Activated CD8-positive, alpha-beta T cell treated with anti-CD3 and anti-CD28 coated beads, Interleukin-2, amount 10 ng/mL, durations not matched to agents 7 days and 5 days (primary cell): ENCODE data around the gene TRAPPC2L. TPM values are rescaled to one million over a fixed set of nuclear protein-coding genes. Genes with fewer than 3 reads are reported as not detected.
"Not testable (repeated sequence)": the region's sequence is repeated elsewhere in the genome, so short reads cannot be mapped to it uniquely, and the experiment has no call there.

Source experiments
- ATAC-seq: fragments of 150-1000 bp; cut with Tn5 transposase; one replicate; pipeline ENCODE4 v1.10.0; 2021; ENCODE audit warnings: moderate library complexity
- CTCF ChIA-PET: fragments of 350-600 bp; sonication (Branson Sonifier 250); formaldehyde crosslinking; loops from one replicate; lab custom pipeline; 2021; ENCODE audit warnings: antibody characterized with exemption; lab: Charles Lee
- POLR2A ChIA-PET: fragments of 350-600 bp; sonication (Branson Sonifier 250); formaldehyde crosslinking; loops from one replicate; lab custom pipeline; 2021; ENCODE audit warnings: antibody characterized with exemption; lab: Charles Lee
- DNase-seq: peaks from one replicate; pipeline ENCODE4 v3.0.0-alpha.2; 2020
- H3K27ac Mint-ChIP-seq: one replicate; pipeline ENCODE4 v1.8.0; 2021; ENCODE audit warnings: mild to moderate bottlenecking, mixed read lengths
- H3K27me3 Mint-ChIP-seq: one replicate; pipeline ENCODE4 v1.8.0; 2021; ENCODE audit warnings: low read depth, mixed read lengths
- H3K36me3 Mint-ChIP-seq: one replicate; pipeline ENCODE4 v1.8.0; 2021; ENCODE audit warnings: low read depth, mixed read lengths
- H3K4me1 Mint-ChIP-seq: one replicate; pipeline ENCODE4 v1.8.0; 2021; ENCODE audit warnings: low read depth, mixed read lengths
- H3K4me3 Mint-ChIP-seq: one replicate; pipeline ENCODE4 v1.8.0; 2021; ENCODE audit warnings: mild to moderate bottlenecking, mixed read lengths
- H3K9me3 Mint-ChIP-seq: one replicate; pipeline ENCODE4 v1.8.0; 2022; ENCODE audit warnings: mixed read lengths; ENCODE audit not compliant: insufficient read depth
- total RNA-seq, 2 experiments: library from RNA; stranded (reverse); gene quantifications; one replicate each; pipeline ENCODE4 v1.2.3, GENCODE V29; 2021

TRAPPC2L gene
- total RNA-seq, 2 experiments from 2014 or later: 61.2 to 65.3 TPM

DNA sequence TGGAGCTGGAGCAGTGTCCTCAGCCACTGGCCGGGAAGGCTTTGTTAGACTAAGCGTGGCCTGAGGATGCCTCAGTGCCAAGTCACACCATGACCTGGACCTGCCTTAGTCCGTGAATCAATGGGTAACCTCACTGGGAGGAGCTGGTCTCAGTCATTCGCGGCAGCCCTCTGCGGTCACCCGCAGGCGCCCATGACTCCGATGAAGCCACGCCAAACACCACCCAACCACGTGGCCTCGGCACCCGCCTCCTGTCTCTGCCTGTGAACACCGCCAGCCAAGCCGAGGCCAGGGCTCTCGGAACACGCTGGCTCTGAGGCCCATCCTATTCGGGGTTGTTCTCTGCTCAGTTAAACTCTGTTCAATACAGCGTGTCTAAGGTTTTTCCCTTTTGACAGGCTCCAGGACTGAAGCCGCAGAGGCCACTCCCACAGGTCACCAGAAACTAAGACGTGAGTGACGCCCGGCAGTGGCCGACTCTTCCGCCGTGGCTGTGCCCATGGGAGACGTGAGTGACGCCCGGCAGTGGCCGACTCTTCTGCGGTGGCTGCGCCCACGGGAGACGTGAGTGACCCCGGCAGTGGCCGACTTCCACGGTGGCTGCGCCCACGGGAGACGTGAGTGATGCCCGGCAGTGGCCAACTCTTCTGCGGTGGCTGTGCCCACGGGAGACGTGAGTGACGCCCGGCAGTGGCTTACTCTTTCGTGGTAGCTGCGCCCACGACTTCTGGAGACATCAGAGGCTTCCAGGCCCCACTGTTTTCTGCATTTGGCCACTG is 26.4 kb downstream of the TRAPPC2L start:
- Mint-ChIP-seq H3K27me3 (no peaks in the 10 kb centered on the region), H3K36me3 (no peaks in the 10 kb centered on the region), H3K9me3 (no peaks in the 10 kb centered on the region), H3K4me1 (peaks cover 5% of the 10 kb centered on the region), H3K4me3 (no peak overlapping the region), H3K27ac (no peak overlapping the region)
- no peak for DNase-seq
- ChIA-PET POLR2A (no interaction called here), CTCF (no interaction called here)
- ATAC-seq: no peak

DNA sequence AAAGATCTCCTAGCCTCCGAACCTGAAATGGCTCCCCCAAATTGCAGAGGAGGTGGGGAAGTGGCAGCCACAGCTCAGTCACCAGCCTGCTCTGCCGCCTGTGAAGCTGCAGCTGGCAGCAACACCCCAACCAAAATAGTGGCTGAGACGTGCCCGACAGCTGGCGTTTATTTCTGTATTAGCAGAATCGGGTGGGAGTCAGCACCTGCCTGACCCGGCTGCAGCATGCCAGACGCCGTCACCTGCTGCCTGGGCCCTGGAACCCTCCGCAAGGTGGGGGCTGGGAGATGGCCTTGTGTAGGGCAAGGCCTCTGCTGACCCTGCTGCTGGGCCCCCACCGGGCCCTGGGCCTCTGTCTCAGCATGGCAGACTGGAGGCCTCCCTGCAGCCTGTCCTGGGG is 27.0 kb downstream of the TRAPPC2L start:
- Mint-ChIP-seq H3K4me3 (no peak overlapping the region), H3K36me3 (no peaks in the 10 kb centered on the region), H3K27me3 (no peaks in the 10 kb centered on the region), H3K9me3 (no peaks in the 10 kb centered on the region), H3K27ac (no peak overlapping the region), H3K4me1 (peaks cover 5% of the 10 kb centered on the region)
- ATAC-seq (no peak), DNase-seq (no peak)
- ChIA-PET POLR2A (no interaction called here), CTCF (no interaction called here)

DNA sequence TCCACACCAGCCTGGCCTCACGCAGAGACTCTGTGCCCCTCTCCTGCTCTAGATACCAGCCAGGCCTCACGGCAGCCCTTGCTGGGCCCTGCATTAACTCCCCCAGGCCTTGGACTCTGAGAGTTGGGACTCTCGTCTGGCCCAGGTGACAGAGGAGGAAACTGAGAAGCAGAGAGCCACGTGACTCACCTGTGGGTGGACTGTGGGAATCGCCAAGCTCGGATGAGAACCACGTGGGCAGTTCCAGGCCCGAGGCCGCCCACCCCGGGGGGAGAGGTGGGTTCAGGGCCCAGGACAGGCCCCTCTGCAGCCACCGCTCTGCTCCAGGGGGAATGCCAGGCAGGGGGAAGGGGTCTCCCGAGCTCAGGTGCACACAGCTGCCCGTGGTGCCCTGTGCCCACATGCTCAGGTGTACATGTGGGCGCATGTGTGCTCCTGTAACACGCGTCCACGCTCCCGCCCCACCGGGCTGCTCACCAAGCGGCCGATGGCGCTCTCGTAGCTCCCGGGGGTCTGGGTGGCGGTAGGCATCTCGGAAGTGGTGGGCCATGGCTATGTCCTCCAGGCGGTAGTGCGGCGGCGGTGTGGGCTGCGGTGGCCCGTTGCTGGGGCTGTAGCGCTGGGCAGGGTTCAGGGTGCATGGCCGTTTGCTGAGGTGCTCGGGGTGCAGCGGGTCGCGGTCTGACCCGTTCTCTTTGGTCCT is 27.8 kb downstream of the TRAPPC2L start:
- ATAC-seq: no peak
- CTCF ChIA-PET: no interaction called here
- no peak overlapping the region for H3K4me3 Mint-ChIP-seq

DNA sequence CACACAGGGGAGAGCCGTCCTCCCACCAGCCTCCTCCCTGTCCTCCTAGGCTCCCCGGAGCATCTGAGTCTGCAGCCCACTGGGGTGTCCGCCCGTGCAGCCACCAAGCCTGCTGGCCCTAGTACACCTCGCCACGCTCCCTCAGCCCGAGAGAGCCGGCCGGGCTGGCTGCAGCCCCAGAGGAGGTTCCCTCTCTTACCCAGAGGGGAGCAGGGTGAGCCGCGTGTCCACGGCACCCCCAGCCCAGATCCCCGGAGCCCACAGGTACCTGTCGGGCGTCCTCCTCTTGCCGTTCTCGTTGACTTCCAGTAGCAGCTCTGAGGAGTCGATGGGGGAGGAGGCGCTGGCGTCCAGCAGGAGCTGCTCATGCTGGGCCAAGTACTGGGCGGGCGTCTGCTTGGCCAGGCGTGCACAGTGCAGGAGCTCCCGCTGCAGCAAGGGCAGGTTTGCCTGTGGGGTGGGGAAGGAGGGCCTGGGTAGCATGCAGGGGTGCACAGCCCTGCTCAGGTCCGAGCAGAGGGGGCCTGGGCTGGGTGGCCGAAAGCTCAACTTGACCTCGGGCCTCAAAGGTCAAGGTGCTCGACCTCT is 28.9 kb downstream of the TRAPPC2L start:
- H3K4me3 Mint-ChIP-seq: no peak overlapping the region
- peaks cover 5% of the 10 kb centered on the region for H3K4me1 Mint-ChIP-seq
- H3K9me3 Mint-ChIP-seq: no peaks in the 10 kb centered on the region
- ChIA-PET POLR2A (no interaction called here), CTCF (interaction anchor here (0.6 kb wide), 1 partner anchor 728 kb away, joined by 3 read pairs; no protein-coding TSS in a partner anchor)
- H3K36me3 Mint-ChIP-seq: no peaks in the 10 kb centered on the region
- no peak for ATAC-seq
- no peak overlapping the region for H3K27ac Mint-ChIP-seq
- H3K27me3 Mint-ChIP-seq: no peaks in the 10 kb centered on the region
- DNase-seq: no peak

More for the DNA sequence above, 27.8 kb downstream of the TRAPPC2L start:
- Mint-ChIP-seq H3K27ac (no peak overlapping the region), H3K4me1 (peaks cover 5% of the 10 kb centered on the region), H3K36me3 (no peaks in the 10 kb centered on the region), H3K27me3 (no peaks in the 10 kb centered on the region), H3K9me3 (no peaks in the 10 kb centered on the region)
- no peak for DNase-seq
- POLR2A ChIA-PET: no interaction called here

DNA sequence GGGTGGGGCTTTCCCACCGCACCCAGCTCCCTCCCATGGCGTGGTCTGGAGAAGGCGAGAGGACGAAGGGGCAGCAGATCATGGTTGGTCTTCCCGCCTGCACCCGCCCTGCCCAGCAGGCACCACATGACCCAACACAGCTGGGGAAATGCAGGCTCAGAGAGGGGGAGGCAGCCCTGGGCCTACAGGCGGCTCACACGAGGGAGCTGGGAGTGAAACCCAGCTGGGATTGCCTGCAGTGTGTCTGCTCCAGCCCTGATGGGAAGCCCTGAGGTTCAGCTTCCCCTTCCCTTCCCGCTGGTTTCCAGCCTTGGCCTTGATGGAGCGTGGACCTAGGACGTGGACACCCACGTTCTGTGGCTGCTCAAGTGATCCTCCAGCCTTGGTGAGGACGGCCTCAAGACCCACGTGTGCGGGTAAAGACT is 29.5 kb downstream of the TRAPPC2L start:
- DNase-seq: no peak
- ChIA-PET POLR2A (no interaction called here), CTCF (interaction anchor here (0.6 kb wide), 1 partner anchor 728 kb away, joined by 3 read pairs; no protein-coding TSS in a partner anchor)
- Mint-ChIP-seq H3K9me3 (no peaks in the 10 kb centered on the region), H3K36me3 (no peaks in the 10 kb centered on the region), H3K4me1 (peaks cover 5% of the 10 kb centered on the region), H3K27ac (no peak overlapping the region), H3K4me3 (no peak overlapping the region), H3K27me3 (no peaks in the 10 kb centered on the region)
- no peak for ATAC-seq

DNA sequence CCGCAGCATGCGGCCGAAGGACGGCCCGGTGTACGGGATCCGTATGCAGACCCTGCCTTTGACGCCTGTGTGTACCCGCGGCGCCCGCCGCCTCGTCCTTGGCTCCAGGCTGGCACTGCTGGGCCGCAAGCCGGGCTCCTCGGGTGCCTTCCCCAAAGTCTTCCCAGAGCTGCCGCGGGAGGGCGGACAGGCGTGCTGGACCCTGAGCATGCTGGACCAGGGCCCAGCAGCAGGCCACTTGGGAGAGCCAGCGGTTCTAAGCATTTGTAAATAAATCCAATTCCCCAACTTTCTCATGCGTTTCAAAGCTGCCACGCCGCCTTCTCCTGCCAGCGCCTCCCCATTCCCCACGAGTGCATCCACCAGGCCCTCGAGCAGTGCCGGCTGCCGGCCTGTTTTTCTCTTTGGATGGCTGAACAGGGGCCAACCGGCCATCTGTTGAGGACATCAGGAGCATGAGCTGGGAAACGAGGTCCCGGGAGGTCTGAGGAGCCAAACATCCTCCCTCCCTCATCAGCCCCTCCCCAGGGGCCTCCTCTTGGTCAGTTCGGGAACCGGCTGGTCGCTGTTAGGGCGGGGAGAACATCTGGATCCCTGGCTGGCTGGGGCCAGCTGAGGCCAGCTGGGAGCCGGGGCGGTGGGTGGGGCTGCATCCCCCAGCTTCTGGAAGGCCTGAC is 30.1 kb downstream of the TRAPPC2L start:
- CTCF ChIA-PET: no interaction called here
- no peak overlapping the region for H3K27ac Mint-ChIP-seq
- POLR2A ChIA-PET: no interaction called here

DNA sequence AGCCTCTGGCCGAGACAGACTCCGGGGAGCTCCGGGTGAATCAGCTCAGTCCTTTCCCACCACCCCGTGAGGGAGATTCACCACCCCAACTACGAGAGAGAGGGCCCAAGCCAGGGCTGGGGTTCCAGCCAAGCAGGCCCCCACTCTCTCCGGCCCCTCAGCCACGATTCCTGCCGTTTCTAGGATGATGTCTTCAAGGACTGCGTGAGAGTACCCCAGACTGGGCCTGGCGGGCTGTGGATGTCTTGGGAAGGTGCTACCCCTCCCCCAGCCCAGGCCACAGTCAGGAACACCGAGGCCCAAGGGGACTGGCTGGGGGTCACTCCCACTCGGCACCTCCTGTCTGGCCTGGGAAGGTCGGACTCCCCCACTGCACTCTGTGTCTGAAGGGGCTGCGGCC is 31.1 kb downstream of the TRAPPC2L start:
- CTCF ChIA-PET: no interaction called here
- Mint-ChIP-seq H3K9me3 (no peaks in the 10 kb centered on the region), H3K4me3 (no peak overlapping the region), H3K36me3 (no peaks in the 10 kb centered on the region), H3K27ac (no peak overlapping the region), H3K4me1 (no peaks in the 10 kb centered on the region), H3K27me3 (no peaks in the 10 kb centered on the region)
- DNase-seq (no peak), ATAC-seq (no peak)
- POLR2A ChIA-PET: no interaction called here

More for the DNA sequence above, 30.1 kb downstream of the TRAPPC2L start:
- H3K4me1 Mint-ChIP-seq: peaks cover 5% of the 10 kb centered on the region
- ATAC-seq: no peak
- H3K9me3 Mint-ChIP-seq: no peaks in the 10 kb centered on the region
- H3K27me3 Mint-ChIP-seq: no peaks in the 10 kb centered on the region
- no peak overlapping the region for H3K4me3 Mint-ChIP-seq
- no peak for DNase-seq
- no peaks in the 10 kb centered on the region for H3K36me3 Mint-ChIP-seq

DNA sequence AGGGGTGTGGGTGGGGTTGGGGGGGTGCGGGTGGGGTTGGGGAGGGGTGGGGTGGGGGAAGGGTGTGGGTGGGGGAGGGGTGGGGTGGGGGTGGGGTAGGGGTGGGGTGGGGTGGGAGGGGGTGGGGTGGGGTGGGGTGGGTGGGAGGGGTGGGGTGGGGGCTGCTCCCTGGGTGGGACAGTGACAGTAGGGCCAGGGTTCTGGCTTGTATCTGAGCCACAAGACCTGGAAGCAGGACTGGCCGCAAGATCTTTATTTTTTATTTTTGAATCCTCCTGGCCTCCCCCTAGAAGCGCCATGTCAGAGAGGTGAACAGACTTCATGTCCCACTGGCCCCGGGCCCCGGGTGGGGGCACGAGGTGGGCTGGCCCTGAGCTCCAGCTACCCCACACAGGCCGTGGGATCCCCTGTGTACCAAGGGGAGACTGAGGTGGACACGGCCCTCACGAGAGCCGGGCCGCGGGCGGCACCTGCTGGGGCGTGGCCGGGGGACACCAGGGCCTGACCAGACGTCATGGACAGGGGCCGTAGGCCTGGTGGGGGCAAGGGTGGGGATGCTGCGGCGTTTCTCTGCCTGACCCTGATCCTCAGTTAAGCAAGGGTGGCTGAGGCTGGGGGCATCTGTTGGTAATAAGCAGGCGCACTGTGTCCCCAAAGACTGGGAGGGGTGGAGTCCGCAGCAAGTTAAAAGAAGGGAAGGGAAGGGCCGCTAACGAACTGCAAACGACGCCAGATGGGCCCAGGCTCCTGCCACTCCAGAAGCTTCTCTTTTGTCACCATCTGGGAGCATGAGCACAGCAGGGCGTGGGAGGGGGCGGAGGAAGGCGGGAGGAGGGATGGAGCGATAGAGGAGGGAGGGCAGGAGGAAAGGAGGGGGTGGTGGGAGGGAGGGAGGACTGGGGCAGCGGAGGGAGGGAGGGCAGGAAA is 31.8 kb downstream of the TRAPPC2L start:
- ChIA-PET CTCF (no interaction called here), POLR2A (no interaction called here)
- no peak overlapping the region for H3K4me3 Mint-ChIP-seq
- no peaks in the 10 kb centered on the region for H3K9me3 Mint-ChIP-seq
- DNase-seq (no peak), ATAC-seq (peak; percentile 14)
- no peaks in the 10 kb centered on the region for H3K4me1 Mint-ChIP-seq
- H3K36me3 Mint-ChIP-seq: no peaks in the 10 kb centered on the region
- no peak overlapping the region for H3K27ac Mint-ChIP-seq
- no peaks in the 10 kb centered on the region for H3K27me3 Mint-ChIP-seq

DNA sequence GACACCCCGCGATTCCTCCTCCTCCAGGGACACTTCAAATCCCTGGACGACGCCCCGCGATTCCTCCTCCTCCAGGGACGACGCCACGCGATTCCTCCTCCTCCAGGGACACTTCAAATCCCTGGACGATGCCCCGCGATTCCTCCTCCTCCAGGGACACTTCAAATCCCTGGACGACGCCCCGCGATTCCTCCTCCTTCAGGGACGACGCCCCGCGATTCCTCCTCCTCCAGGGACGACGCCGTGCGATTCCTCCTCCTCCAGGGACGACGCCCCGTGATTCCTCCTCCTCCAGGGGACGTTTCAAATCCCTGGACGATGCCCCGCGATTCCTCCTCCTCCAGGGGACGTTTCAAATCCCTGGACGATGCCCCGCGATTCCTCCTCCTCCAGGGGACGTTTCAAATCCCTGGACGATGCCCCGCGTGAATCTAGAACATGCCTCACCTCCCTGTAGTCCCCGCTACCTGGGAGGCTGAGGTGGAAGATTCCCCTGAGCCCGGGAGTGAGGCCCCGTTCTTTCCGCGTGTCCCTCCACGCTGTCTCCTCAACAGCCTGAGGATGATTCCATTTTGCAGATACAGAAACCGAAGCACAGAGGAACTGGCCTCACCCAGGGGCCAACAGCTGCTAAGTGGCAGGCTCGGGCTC is 32.9 kb downstream of the TRAPPC2L start:
- ATAC-seq, H3K36me3 Mint-ChIP-seq, H3K27me3 Mint-ChIP-seq, DNase-seq, H3K4me1 Mint-ChIP-seq, H3K9me3 Mint-ChIP-seq, CTCF ChIA-PET, POLR2A ChIA-PET, H3K27ac Mint-ChIP-seq, H3K4me3 Mint-ChIP-seq: not testable (repeated sequence)

DNA sequence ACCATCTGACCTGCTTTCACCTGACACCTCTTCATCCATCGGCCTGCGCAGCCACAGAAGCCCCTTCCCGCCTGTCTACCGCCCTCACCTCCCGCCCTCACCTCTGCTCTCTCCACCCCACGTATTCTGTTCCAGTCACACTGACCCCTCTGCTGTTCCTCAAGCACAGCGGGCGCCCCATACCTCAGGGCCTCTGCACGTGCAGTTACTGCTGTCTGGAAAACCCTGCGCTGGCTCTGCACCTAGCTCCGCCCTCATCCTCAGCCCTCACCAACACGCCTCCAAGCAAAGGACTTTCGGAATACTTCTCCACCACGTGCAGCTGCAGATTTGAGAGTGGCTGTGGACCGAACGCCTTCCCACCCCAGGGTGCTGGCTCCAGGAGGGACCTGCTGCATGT is 34.2 kb downstream of the TRAPPC2L start:
- ChIA-PET CTCF (no interaction called here), POLR2A (no interaction called here)
- no peak overlapping the region for H3K27ac Mint-ChIP-seq
- no peak for ATAC-seq
- H3K4me1 Mint-ChIP-seq: no peaks in the 10 kb centered on the region
- DNase-seq: no peak
- no peaks in the 10 kb centered on the region for H3K36me3 Mint-ChIP-seq
- H3K4me3 Mint-ChIP-seq: no peak overlapping the region
- no peaks in the 10 kb centered on the region for H3K9me3 Mint-ChIP-seq
- H3K27me3 Mint-ChIP-seq: no peaks in the 10 kb centered on the region

DNA sequence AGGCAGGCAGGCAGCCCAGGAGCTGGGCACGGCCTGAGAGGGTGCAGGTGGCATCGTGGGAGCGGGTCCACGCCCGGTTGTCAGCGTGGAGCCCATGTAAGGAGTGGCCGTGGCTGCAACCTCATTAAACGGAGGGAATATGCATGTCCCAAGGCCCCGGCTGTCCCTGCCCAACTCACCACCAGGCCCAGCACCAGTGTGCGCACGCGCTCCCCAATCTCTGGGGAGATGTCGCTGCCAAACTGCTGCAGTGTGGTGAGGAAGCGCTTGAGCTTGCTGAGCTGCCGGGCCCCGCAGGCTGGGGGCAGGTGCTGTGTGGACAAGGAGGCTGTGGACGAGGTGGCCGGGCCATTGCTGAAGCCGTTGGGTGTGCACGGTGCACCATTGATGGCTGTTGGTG is 35.1 kb downstream of the TRAPPC2L start:
- H3K27ac Mint-ChIP-seq: no peak overlapping the region
- no peaks in the 10 kb centered on the region for H3K9me3 Mint-ChIP-seq
- H3K27me3 Mint-ChIP-seq: no peaks in the 10 kb centered on the region
- H3K4me3 Mint-ChIP-seq: no peak overlapping the region
- ATAC-seq (no peak), DNase-seq (no peak)
- CTCF ChIA-PET: no interaction called here
- POLR2A ChIA-PET: no interaction called here
- H3K4me1 Mint-ChIP-seq: no peaks in the 10 kb centered on the region
- H3K36me3 Mint-ChIP-seq: no peaks in the 10 kb centered on the region
